Activated T-cell treated with anti-CD3 and anti-CD28 coated beads, Interleukin-2, amount 50 U/mL, for 4 hours (primary cell): ENCODE data around the gene QSOX2. TPM values are rescaled to one million over a fixed set of nuclear protein-coding genes. Genes with fewer than 3 reads are reported as not detected.

Experiments
- ATAC-seq, 2 donors: fragments of 200-7000 bp; cut with Tn5 transposase; one replicate each; pipeline ENCODE4 v1.10.0; 2021
- DNase-seq: peaks from one replicate; pipeline ENCODE4 v3.0.0-alpha.2; 2020
- H3K27me3 Mint-ChIP-seq: one replicate; pipeline ENCODE4 v1.8.0; 2021; ENCODE audit warnings: low read depth, mixed read lengths
- H3K36me3 Mint-ChIP-seq: one replicate; pipeline ENCODE4 v1.8.0; 2022; ENCODE audit warnings: mixed read lengths; ENCODE audit not compliant: insufficient read depth
- H3K4me1 Mint-ChIP-seq: one replicate; pipeline ENCODE4 v1.8.0; 2021; ENCODE audit warnings: low read depth, mixed read lengths
- H3K4me3 Mint-ChIP-seq: one replicate; pipeline ENCODE4 v1.8.0; 2021; ENCODE audit warnings: mild to moderate bottlenecking, moderate library complexity, mixed read lengths
- H3K9me3 Mint-ChIP-seq: one replicate; pipeline ENCODE4 v1.8.0; 2021; ENCODE audit warnings: mixed read lengths
- total RNA-seq, 3 donors: library from RNA; stranded (reverse); gene quantifications; one replicate each; pipeline ENCODE4 v1.2.1, GENCODE V29; 2021

The QSOX2 gene
- total RNA-seq, 3 donors from 2014 or later: 26.9 to 30.3 (median 27.5) TPM

GRCh38 chr9:136253246-136254130 lies 7.9 kb upstream of the QSOX2 start:
- no peak overlapping the region for H3K4me3 Mint-ChIP-seq
- H3K9me3 Mint-ChIP-seq: no peaks in the 10 kb centered on the region
- H3K4me1 Mint-ChIP-seq: no peaks in the 10 kb centered on the region
- no peak for ATAC-seq
- DNase-seq: no peak
- no peaks in the 10 kb centered on the region for H3K36me3 Mint-ChIP-seq
- H3K27me3 Mint-ChIP-seq: no peaks in the 10 kb centered on the region

GRCh38 chr9:136252846-136253245 lies 7.2 kb upstream of the QSOX2 start:
- Mint-ChIP-seq H3K9me3 (no peaks in the 10 kb centered on the region), H3K4me3 (no peak overlapping the region), H3K27me3 (no peaks in the 10 kb centered on the region), H3K4me1 (no peaks in the 10 kb centered on the region), H3K36me3 (no peaks in the 10 kb centered on the region)
- DNase-seq (no peak), ATAC-seq (no peak)

GRCh38 chr9:136252281-136252680 lies 6.7 kb upstream of the QSOX2 start:
- ATAC-seq (no peak), DNase-seq (no peak)
- H3K9me3 Mint-ChIP-seq: no peaks in the 10 kb centered on the region
- no peak overlapping the region for H3K4me3 Mint-ChIP-seq
- H3K27me3 Mint-ChIP-seq: no peaks in the 10 kb centered on the region
- H3K4me1 Mint-ChIP-seq: no peaks in the 10 kb centered on the region
- H3K36me3 Mint-ChIP-seq: no peaks in the 10 kb centered on the region

- Mint-ChIP-seq H3K4me1 (no peaks in the 10 kb centered on the region), H3K36me3 (no peaks in the 10 kb centered on the region), H3K4me3 (no peak overlapping the region), H3K27me3 (no peaks in the 10 kb centered on the region), H3K9me3 (no peaks in the 10 kb centered on the region)
- ATAC-seq (no peak), DNase-seq (no peak)
Measured at GRCh38 chr9:136251264-136252115, 5.9 kb upstream of the QSOX2 start.

GRCh38 chr9:136250676-136251075 lies 5.1 kb upstream of the QSOX2 start:
- Mint-ChIP-seq H3K4me3 (no peak overlapping the region), H3K9me3 (no peaks in the 10 kb centered on the region), H3K4me1 (peaks cover 3% of the 10 kb centered on the region), H3K36me3 (no peaks in the 10 kb centered on the region), H3K27me3 (no peaks in the 10 kb centered on the region)
- no peak for DNase-seq
- ATAC-seq: no peak

- ATAC-seq (no peak), DNase-seq (no peak)
- no peak overlapping the region for H3K4me3 Mint-ChIP-seq
- H3K36me3 Mint-ChIP-seq: no peaks in the 10 kb centered on the region
- peaks cover 5% of the 10 kb centered on the region for H3K4me1 Mint-ChIP-seq
- H3K27me3 Mint-ChIP-seq: no peaks in the 10 kb centered on the region
- no peaks in the 10 kb centered on the region for H3K9me3 Mint-ChIP-seq
Measured at GRCh38 chr9:136249877-136250559, 4.4 kb upstream of the QSOX2 start.

GRCh38 chr9:136248951-136249876 lies 3.6 kb upstream of the QSOX2 start:
- H3K27me3 Mint-ChIP-seq: no peaks in the 10 kb centered on the region
- DNase-seq (no peak), ATAC-seq (no peak)
- no peaks in the 10 kb centered on the region for H3K9me3 Mint-ChIP-seq
- no peak overlapping the region for H3K4me3 Mint-ChIP-seq
- peaks cover 13% of the 10 kb centered on the region for H3K4me1 Mint-ChIP-seq
- H3K36me3 Mint-ChIP-seq: peaks cover 2% of the 10 kb centered on the region

GRCh38 chr9:136247947-136248637 lies 2.5 kb upstream of the QSOX2 start:
- DNase-seq: no peak
- Mint-ChIP-seq H3K27me3 (no peaks in the 10 kb centered on the region), H3K36me3 (peaks cover 8% of the 10 kb centered on the region), H3K9me3 (no peaks in the 10 kb centered on the region), H3K4me1 (peaks cover 24% of the 10 kb centered on the region), H3K4me3 (no peak overlapping the region)
- no peak for ATAC-seq

GRCh38 chr9:136247551-136247916 lies 1.9 kb upstream of the QSOX2 start:
- no peak overlapping the region for H3K4me3 Mint-ChIP-seq
- no peaks in the 10 kb centered on the region for H3K9me3 Mint-ChIP-seq
- peaks cover 29% of the 10 kb centered on the region for H3K4me1 Mint-ChIP-seq
- H3K36me3 Mint-ChIP-seq: peaks cover 10% of the 10 kb centered on the region
- H3K27me3 Mint-ChIP-seq: no peaks in the 10 kb centered on the region
- ATAC-seq (no peak), DNase-seq (no peak)

- Mint-ChIP-seq H3K9me3 (no peaks in the 10 kb centered on the region), H3K27me3 (no peaks in the 10 kb centered on the region), H3K4me1 (peaks cover 33% of the 10 kb centered on the region), H3K36me3 (peaks cover 10% of the 10 kb centered on the region), H3K4me3 (no peak overlapping the region)
- DNase-seq (no peak), ATAC-seq (no peak)
Measured at GRCh38 chr9:136246849-136247550, 1.4 kb upstream of the QSOX2 start.

GRCh38 chr9:136244969-136245218 lies 718 bp downstream of the QSOX2 start:
- H3K9me3 Mint-ChIP-seq: no peaks in the 10 kb centered on the region
- H3K4me1 Mint-ChIP-seq: peaks cover 42% of the 10 kb centered on the region
- DNase-seq (no peak), ATAC-seq (no peak)
- peak overlapping the region; percentile 98 for H3K4me3 Mint-ChIP-seq
- peaks cover 10% of the 10 kb centered on the region for H3K36me3 Mint-ChIP-seq
- no peaks in the 10 kb centered on the region for H3K27me3 Mint-ChIP-seq

GRCh38 chr9:136244122-136244968 lies 1.3 kb downstream of the QSOX2 start:
- peaks cover 46% of the 10 kb centered on the region for H3K4me1 Mint-ChIP-seq
- peak overlapping the region; percentile 98 for H3K4me3 Mint-ChIP-seq
- H3K27me3 Mint-ChIP-seq: no peaks in the 10 kb centered on the region
- H3K36me3 Mint-ChIP-seq: peaks cover 10% of the 10 kb centered on the region
- no peaks in the 10 kb centered on the region for H3K9me3 Mint-ChIP-seq
- ATAC-seq: peak; percentile 57 to 76
- DNase-seq: peak; percentile 60
